Naive thymus-derived CD8-positive, alpha-beta T cell (primary cell): Measurements from ENCODE around the gene SEPTIN5. TPM values are rescaled to one million over a fixed set of nuclear protein-coding genes. Genes with fewer than 3 reads are reported as not detected.

Experiments
- ATAC-seq, 2 donors: fragments of 150-1000 bp; cut with Tn5 transposase in 1 of 2; sonication (Bioruptor Pico), chemical (Tn5 transposase) in 1 of 2; 1 replicate in 1 of 2; 2 replicates in 1 of 2; pipeline ENCODE4 v1.10.0; 2021; ENCODE audit warnings: mild to moderate bottlenecking in 2 of 2, moderate library complexity in 2 of 2
- POLR2A ChIA-PET: fragments of 350-600 bp; sonication (Branson Sonifier 250); formaldehyde crosslinking; loops from one replicate; lab custom pipeline; 2021; ENCODE audit warnings: antibody characterized with exemption; lab: Charles Lee
- DNase-seq, 10 donors: peaks; one replicate each; pipeline versions ENCODE4 v3.0.0 to v3.0.0-alpha.2; 2020 to 2022
- H3K27ac Mint-ChIP-seq, 10 donors: one replicate each; pipeline ENCODE4 v1.8.0; 2020 to 2022; ENCODE audit warnings: mild to moderate bottlenecking in 10 of 10, mixed read lengths in 10 of 10, moderate library complexity in 4 of 10, inconsistent platforms in 1 of 10
- H3K27me3 Mint-ChIP-seq, 5 donors: one replicate each; pipeline ENCODE4 v1.8.0; 2021 to 2022; ENCODE audit warnings: mixed read lengths in 5 of 5
- H3K36me3 Mint-ChIP-seq, 3 donors: one replicate each; pipeline ENCODE4 v1.8.0; 2020 to 2022; ENCODE audit warnings: mixed read lengths in 3 of 3, mild to moderate bottlenecking in 2 of 3, inconsistent platforms in 1 of 3
- H3K4me1 Mint-ChIP-seq, 4 donors: one replicate each; pipeline ENCODE4 v1.8.0; 2021 to 2022; ENCODE audit warnings: mixed read lengths in 4 of 4
- H3K4me3 Mint-ChIP-seq, 10 donors: one replicate each; pipeline ENCODE4 v1.8.0; 2020 to 2022; ENCODE audit warnings: mild to moderate bottlenecking in 10 of 10, mixed read lengths in 10 of 10, moderate library complexity in 6 of 10, inconsistent platforms in 1 of 10
- H3K9me3 Mint-ChIP-seq, 9 donors: one replicate each; pipeline ENCODE4 v1.8.0; 2020 to 2022; ENCODE audit warnings: mixed read lengths in 9 of 9, mild to moderate bottlenecking in 3 of 9, inconsistent platforms in 1 of 9, moderate library complexity in 1 of 9
- polyA plus RNA-seq, 3 donors: library from polyadenylated mRNA; unstranded; fragments of 300-500 nt; fragmentation: Illumina TruSeq; gene quantifications; one replicate each; pipeline ENCODE4 v1.2.3, GENCODE V29; 2021
- total RNA-seq, 8 experiments: library from RNA in 2 of 8; stranded (reverse) in 2 of 8; gene quantifications; one replicate each; pipeline ENCODE4 v1.2.3 and lab custom pipeline; 2021 to 2026

SEPTIN5 gene
- total and polyA plus RNA-seq, 5 experiments from 2014 or later: 0.32 to 1.5 (median 0.55) TPM; not detected in 2

DNA sequence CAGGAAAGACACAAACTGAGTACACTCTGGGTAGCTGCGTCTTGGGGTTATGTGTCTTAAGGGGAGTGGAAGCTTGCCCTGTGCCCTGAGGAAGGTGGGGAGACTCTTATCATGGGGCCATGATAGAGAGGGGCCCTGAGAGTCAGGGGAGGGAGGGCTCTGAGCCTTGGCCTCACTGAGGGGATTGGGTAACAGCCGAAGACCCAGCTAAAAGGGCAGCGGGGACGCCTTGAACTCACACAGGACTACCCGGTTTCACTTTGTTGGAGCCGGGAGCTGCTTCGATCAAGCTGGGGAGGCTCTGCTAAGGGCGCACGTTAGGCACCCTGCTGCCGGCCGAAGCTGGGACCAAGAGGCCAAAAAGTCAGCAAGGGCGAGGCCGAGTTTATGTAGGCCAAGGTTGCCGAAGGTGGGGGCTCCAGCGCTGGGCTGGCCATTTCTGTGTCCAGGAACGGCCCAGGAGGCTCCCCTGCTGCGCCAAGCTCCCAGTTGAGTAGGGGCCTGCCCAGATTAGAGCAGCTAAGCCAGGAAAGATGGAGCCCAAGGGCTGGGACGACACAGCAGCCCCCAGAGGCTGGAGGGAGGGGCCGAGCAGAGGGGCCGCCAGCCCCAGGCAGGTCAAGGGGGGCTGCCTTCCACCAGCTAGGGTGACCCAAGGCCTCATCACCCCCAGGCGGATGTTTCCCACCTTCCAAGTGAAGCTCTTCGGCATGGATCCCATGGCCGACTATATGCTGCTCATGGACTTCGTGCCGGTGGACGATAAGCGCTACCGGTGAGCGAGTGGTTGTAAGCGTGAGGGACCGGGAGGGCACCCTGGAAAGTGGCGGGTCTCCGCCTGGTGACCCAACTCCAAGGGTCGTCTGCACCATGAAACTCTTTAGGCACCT is 48.5 kb downstream of the SEPTIN5 start:
- peak overlapping the region in 3 of 10 donors; percentile 15 to 40 (median 36) for H3K4me3 Mint-ChIP-seq
- no peak overlapping the region for H3K27ac Mint-ChIP-seq
- POLR2A ChIA-PET: no interaction called here
- no peak for DNase-seq
- peaks cover 13 to 36% (median 28%) of the 10 kb centered on the region in 4 donors for H3K4me1 Mint-ChIP-seq
- H3K27me3 Mint-ChIP-seq: peaks cover 23 to 76% (median 44%) of the 10 kb centered on the region in 5 donors
- H3K36me3 Mint-ChIP-seq: peaks cover 2 to 11% (median 8%) of the 10 kb centered on the region in 3 donors
- peaks cover 0 to 1% (median 0%) of the 10 kb centered on the region in 9 donors for H3K9me3 Mint-ChIP-seq
- ATAC-seq: no peak

DNA sequence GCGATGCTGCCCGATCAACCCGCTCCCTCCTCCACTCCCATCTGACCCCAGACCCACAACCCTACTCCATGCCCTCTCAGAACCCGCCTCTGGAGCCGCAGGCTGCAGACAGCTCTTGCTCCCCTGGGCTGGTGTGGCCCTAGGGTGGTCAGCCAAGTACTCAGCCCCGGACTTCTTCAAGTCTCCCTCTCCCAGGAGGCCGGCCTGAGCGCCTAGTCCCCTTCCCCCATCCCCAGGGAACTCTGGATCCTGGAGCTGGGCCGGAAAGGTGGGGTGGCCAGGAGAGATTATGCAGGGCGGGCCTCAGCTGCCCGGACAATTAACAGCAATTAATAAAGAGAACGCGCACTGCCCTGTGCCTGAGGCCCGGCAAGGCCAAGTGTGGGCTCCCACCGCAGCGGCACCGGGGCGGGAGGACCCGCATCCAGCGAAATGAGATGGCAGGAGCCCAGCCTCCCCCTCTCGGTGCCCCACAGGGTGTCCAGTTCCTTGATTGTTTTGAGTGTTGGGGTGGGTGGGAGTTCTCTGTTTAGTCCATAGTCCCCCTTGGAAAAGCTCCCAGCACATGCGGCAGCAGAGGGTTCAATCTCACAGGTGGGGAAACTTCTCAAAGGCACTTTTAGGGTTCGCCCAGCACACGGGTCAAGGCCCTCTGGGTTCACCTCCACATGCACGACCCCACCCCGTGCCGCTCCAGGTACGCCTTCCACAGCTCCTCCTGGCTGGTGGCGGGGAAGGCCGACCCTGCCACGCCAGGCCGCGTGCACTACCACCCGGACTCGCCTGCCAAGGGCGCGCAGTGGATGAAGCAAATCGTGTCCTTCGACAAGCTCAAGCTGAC is 49.4 kb downstream of the SEPTIN5 start:
- Mint-ChIP-seq H3K4me3 (peak overlapping the region in 1 of 10 donors; percentile 18), H3K27me3 (peaks cover 27 to 75% (median 41%) of the 10 kb centered on the region in 5 donors), H3K36me3 (peaks cover 2 to 11% (median 8%) of the 10 kb centered on the region in 3 donors), H3K4me1 (peaks cover 14 to 31% (median 29%) of the 10 kb centered on the region in 4 donors), H3K9me3 (peaks cover 0 to 1% (median 0%) of the 10 kb centered on the region in 9 donors), H3K27ac (no peak overlapping the region)
- ATAC-seq: no peak
- POLR2A ChIA-PET: no interaction called here
- no peak for DNase-seq

DNA sequence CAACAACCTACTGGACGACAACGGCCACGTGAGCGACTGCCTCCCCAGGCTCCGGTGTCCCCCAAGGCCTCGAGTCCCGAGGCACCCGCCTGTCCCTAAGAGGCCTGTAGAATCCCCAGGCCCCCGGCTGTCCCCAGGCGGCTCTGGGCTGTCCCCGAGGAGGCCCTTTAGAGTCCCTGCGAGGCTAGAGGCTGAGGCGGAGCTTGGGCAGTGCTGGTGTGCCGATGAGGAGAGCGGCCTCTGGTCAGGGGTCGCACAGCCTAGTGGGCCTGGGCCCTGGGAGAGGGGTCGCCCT is 49.9 kb downstream of the SEPTIN5 start:
- peak overlapping the region in 1 of 10 donors; percentile 38 for H3K4me3 Mint-ChIP-seq
- POLR2A ChIA-PET: no interaction called here
- H3K27ac Mint-ChIP-seq: no peak overlapping the region
- peaks cover 2 to 11% (median 8%) of the 10 kb centered on the region in 3 donors for H3K36me3 Mint-ChIP-seq
- DNase-seq: no peak
- H3K9me3 Mint-ChIP-seq: peaks cover 0 to 1% (median 0%) of the 10 kb centered on the region in 9 donors
- peaks cover 14 to 32% (median 29%) of the 10 kb centered on the region in 4 donors for H3K4me1 Mint-ChIP-seq
- ATAC-seq: no peak
- peaks cover 30 to 77% (median 43%) of the 10 kb centered on the region in 5 donors for H3K27me3 Mint-ChIP-seq

DNA sequence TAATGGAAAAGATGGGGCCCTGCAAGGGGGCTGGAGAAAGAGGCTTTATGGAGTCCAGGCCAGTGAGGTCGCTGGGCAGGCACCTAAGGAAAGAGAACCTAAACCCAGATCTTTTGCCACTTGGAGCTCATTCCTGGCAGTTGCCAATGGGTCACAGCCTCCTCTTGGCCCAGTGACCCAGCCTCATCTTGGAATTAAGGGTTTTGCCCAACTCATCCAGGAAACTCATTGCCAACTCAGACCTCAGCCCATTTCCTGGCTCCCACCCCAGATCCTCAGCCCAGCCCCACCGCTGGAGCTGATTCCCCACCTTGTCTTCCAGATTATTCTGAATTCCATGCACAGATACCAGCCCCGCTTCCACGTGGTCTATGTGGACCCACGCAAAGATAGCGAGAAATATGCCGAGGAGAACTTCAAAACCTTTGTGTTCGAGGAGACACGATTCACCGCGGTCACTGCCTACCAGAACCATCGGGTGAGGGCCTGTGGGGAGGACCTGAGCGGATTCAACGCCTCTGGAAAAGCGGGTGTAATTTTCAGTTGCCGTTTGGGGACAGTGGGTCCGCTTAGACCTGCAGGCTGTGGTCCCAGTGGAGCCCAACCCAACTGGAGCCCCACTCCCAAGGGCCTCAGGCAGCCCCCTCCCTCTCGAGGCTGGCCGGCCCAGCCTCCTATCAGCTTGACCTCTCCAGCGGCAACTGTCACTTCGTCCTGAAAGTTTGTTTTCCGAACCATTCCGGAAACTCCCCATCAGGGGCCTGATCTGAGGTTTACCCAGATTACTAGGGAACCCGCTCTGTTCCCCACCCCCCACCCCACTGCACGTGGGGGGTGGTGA is 50.6 kb downstream of the SEPTIN5 start:
- Mint-ChIP-seq H3K4me3 (peak overlapping the region in 9 of 10 donors; percentile 30 to 79 (median 65)), H3K27ac (no peak overlapping the region), H3K36me3 (peaks cover 2 to 10% (median 6%) of the 10 kb centered on the region in 3 donors), H3K9me3 (peaks cover 0 to 1% (median 0%) of the 10 kb centered on the region in 9 donors), H3K4me1 (peaks cover 9 to 28% (median 23%) of the 10 kb centered on the region in 4 donors), H3K27me3 (peaks cover 33 to 77% (median 43%) of the 10 kb centered on the region in 5 donors)
- DNase-seq (no peak), ATAC-seq (no peak)
- POLR2A ChIA-PET: no interaction called here

DNA sequence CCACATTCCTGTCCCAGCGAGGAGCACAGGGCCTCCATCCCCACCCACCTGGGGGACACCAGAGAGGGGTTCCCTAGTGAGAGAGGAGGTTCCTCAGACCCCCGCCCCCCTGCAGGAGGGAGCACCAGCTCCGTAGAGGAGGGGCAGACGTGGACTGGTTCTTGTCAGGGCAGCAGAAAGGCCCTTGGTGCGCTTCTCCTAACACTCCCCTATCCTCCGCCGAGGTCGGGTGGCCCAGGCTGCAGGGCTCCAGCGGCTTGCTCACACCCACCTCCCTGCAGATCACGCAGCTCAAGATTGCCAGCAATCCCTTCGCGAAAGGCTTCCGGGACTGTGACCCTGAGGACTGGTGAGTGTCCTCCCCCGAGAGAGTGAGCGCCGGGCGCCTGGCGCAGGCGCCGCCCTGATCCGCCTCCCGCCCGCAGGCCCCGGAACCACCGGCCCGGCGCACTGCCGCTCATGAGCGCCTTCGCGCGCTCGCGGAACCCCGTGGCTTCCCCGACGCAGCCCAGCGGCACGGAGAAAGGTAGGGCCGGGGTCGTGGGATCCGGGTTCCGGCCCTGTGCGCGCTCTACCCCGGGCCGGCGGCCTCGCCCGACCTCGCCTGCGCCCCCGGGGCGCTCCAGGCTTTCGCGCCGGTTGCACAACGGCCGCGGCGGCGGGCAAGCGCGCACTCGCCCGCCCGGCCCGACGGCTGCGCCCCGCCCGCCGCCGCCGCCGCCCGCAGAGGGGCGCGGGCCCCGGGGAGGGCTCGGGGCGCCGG is 51.4 kb downstream of the SEPTIN5 start:
- peak overlapping the region; percentile 61 to 82 (median 71) for H3K4me3 Mint-ChIP-seq
- no peak for DNase-seq

DNA sequence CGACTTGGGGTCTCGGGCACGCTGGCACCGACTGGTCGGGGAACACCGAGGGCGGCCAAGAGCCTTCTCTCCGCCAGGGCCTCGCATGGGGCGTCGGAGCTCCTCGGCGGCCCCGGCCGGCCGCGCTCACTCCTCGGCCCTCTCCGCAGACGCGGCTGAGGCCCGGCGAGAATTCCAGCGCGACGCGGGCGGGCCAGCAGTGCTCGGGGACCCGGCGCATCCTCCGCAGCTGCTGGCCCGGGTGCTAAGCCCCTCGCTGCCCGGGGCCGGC is 51.9 kb downstream of the SEPTIN5 start:
- Mint-ChIP-seq H3K4me1 (peaks cover 6 to 23% (median 17%) of the 10 kb centered on the region in 4 donors), H3K36me3 (peaks cover 0 to 5% (median 0%) of the 10 kb centered on the region in 3 donors), H3K4me3 (no peak overlapping the region), H3K9me3 (peaks cover 0 to 1% (median 0%) of the 10 kb centered on the region in 9 donors), H3K27me3 (peaks cover 33 to 81% (median 46%) of the 10 kb centered on the region in 5 donors), H3K27ac (no peak overlapping the region)
- no peak for DNase-seq
- POLR2A ChIA-PET: no interaction called here
- ATAC-seq: peak in 1 of 2 donors; percentile 26

More for the DNA sequence above, 51.4 kb downstream of the SEPTIN5 start:
- Mint-ChIP-seq H3K27me3 (peaks cover 33 to 77% (median 46%) of the 10 kb centered on the region in 5 donors), H3K27ac (no peak overlapping the region), H3K36me3 (peaks cover 0 to 5% (median 0%) of the 10 kb centered on the region in 3 donors), H3K9me3 (peaks cover 0 to 1% (median 0%) of the 10 kb centered on the region in 9 donors), H3K4me1 (peaks cover 6 to 23% (median 17%) of the 10 kb centered on the region in 4 donors)
- peak; percentile 57 to 60 for ATAC-seq
- POLR2A ChIA-PET: no interaction called here

DNA sequence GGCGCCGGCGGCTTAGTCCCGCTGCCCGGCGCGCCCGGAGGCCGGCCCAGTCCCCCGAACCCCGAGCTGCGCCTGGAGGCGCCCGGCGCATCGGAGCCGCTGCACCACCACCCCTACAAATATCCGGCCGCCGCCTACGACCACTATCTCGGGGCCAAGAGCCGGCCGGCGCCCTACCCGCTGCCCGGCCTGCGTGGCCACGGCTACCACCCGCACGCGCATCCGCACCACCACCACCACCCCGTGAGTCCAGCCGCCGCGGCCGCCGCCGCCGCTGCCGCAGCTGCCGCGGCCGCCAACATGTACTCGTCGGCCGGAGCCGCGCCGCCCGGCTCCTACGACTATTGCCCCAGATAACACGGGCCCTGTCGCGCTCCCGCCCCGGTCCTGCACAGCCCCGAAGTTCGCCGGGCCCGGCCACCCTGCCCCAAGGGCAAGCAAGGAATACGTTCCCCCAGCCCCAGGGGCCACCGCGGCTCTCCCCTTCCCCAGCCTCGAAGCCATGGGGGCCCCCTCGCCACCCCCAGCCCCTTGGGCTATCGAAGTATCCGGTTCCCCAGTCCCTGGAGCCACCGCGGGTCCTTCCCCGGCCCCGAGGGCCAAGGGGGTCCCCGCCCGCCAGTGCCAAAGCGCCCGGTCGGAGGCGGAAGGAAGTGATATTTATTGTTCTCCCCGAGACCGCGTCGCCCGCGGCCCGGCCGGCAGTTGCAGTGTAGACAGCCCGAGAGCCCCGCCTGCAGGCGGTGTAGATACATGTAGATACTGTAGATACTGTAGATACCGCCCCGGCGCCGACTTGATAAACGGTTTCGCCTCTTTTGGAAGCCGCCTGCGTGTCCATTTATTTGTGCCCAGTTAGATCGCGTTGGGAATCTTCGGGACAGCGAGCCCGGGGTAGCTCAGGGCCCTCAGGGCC is 52.5 kb downstream of the SEPTIN5 start:
- POLR2A ChIA-PET: no interaction called here
- H3K9me3 Mint-ChIP-seq: peaks cover 0 to 1% (median 0%) of the 10 kb centered on the region in 9 donors
- no peak overlapping the region for H3K27ac Mint-ChIP-seq
- peaks cover 31 to 81% (median 48%) of the 10 kb centered on the region in 5 donors for H3K27me3 Mint-ChIP-seq
- ATAC-seq: peak; percentile 65 to 76
- DNase-seq: peak in 7 of 10 donors; percentile 16 to 40 (median 25)
- peaks cover 0 to 5% (median 0%) of the 10 kb centered on the region in 3 donors for H3K36me3 Mint-ChIP-seq
- peak overlapping the region in 9 of 10 donors; percentile 12 to 69 (median 54) for H3K4me3 Mint-ChIP-seq
- peaks cover 5 to 20% (median 14%) of the 10 kb centered on the region in 4 donors for H3K4me1 Mint-ChIP-seq

DNA sequence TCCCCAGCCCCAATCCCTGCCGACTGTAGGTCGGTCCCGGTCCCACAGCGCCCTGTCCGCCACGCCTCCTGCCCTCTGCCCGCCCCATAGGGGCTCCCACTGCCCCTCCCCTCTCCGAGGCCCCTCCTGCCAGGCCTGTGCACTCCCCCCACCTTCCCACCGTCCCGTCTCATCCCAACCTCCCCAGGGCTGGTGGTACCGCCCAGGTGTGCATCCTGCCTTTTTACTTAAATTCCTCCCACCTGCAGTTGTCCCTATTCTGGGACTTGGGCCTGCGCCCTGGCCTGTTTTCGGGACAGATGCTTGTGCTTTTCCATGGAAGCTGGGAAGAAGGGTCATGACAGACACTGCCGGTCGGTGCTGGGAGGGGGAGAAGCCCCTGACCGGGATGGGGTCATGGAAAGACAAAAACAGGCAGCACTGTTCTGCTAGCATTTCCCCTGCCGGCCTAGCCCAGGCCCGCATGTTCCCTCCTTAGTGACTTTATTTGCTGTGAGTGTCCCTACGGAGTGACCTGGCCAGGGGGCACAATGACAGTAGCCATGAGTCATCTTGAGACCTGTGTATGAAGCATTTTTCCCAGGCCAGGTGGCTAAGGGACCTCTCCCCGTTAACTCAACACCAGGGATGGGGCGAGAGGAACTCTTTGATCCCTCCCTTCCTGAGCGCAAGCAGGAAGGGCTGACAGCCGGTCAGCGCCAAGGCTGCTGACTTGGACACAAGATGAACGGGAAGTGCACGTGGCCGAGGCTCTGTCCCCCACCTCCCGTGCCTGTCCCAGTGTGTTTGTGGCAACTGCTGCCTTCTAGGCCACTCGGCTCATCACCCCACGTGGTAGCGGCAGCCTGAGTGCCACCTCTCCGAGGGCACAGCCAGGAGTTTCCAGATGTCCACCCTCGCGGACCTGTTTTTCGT is 53.4 kb downstream of the SEPTIN5 start:
- H3K27me3 Mint-ChIP-seq: peaks cover 29 to 81% (median 49%) of the 10 kb centered on the region in 5 donors
- H3K27ac Mint-ChIP-seq: no peak overlapping the region
- ATAC-seq: peak; percentile 12 to 33
- peaks cover 0 to 1% (median 0%) of the 10 kb centered on the region in 9 donors for H3K9me3 Mint-ChIP-seq
- H3K36me3 Mint-ChIP-seq: peaks cover 0 to 5% (median 0%) of the 10 kb centered on the region in 3 donors
- peaks cover 7 to 21% (median 14%) of the 10 kb centered on the region in 4 donors for H3K4me1 Mint-ChIP-seq
- H3K4me3 Mint-ChIP-seq: peak overlapping the region in 8 of 10 donors; percentile 10 to 69 (median 44)
- peak in 1 of 10 donors; percentile 2 for DNase-seq
- POLR2A ChIA-PET: no interaction called here

DNA sequence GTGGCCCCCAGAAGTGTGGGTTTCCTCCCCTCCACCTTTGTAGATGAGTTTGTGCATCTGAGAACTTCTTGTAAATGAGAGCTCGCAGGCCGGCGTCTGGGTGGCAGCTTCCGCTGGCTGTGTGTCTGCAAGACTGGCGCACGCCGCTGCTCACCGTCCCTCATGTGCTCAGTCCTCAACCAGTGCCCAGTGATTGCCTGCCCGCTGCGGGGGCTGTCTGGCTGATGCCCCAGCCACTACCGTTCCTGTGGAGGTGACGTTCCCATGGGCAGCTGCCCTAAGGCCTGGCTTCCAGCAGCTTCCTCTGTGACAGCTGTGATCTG is 55.1 kb downstream of the SEPTIN5 start:
- POLR2A ChIA-PET: no interaction called here
- Mint-ChIP-seq H3K27ac (no peak overlapping the region), H3K27me3 (peaks cover 38 to 85% (median 57%) of the 10 kb centered on the region in 5 donors), H3K36me3 (peaks cover 0 to 5% (median 0%) of the 10 kb centered on the region in 3 donors), H3K9me3 (peaks cover 0 to 1% (median 0%) of the 10 kb centered on the region in 9 donors), H3K4me3 (peak overlapping the region in 2 of 10 donors; percentile 15 to 24), H3K4me1 (peaks cover 7 to 27% (median 14%) of the 10 kb centered on the region in 4 donors)
- DNase-seq (no peak), ATAC-seq (no peak)
